GM23248 (cell line): Measurements from ENCODE around the gene LRP5. TPM values are rescaled to one million over a fixed set of nuclear protein-coding genes. Genes with fewer than 3 reads are reported as not detected.

ENCODE experiments used
- DNase-seq: peaks from one replicate; pipeline ENCODE4 v3.0.0-alpha.2; 2015
- H2AFZ ChIP-seq: fragments of 200-600 bp; sonication (generic); 2 replicates; pipeline ENCODE4 v1.6.1; 2016; ENCODE audit warnings: antibody characterized with exemption
- H3F3A ChIP-seq: fragments of 200-600 bp; sonication (generic); 2 replicates; pipeline ENCODE4 v1.6.1; 2016; ENCODE audit warnings: mild to moderate bottlenecking, antibody characterized with exemption, mixed run types; ENCODE audit not compliant: insufficient read depth
- H3K27ac ChIP-seq: fragments of 200-600 bp; sonication (generic); 2 replicates; pipeline ENCODE4 v1.5.1; 2016; ENCODE audit warnings: mild to moderate bottlenecking
- H3K27me3 ChIP-seq: fragments of 200-600 bp; sonication (generic); replicated peaks from 2 replicates; pipeline ENCODE4 v1.6.1; 2016; ENCODE audit warnings: mild to moderate bottlenecking; ENCODE audit not compliant: insufficient read depth
- H3K36me3 ChIP-seq: fragments of 200-600 bp; sonication (generic); 2 replicates; pipeline ENCODE4 v1.6.1; 2016; ENCODE audit warnings: low read depth, mild to moderate bottlenecking
- H3K4me1 ChIP-seq: fragments of 200-600 bp; sonication (generic); 2 replicates; pipeline ENCODE4 v1.6.1; 2016; ENCODE audit warnings: mild to moderate bottlenecking; ENCODE audit not compliant: insufficient read depth
- H3K4me2 ChIP-seq: fragments of 200-600 bp; sonication (generic); one replicate; pipeline ENCODE4 v1.6.1; 2016; ENCODE audit warnings: mild to moderate bottlenecking; ENCODE audit not compliant: unreplicated experiment
- H3K4me3 ChIP-seq: fragments of 200-600 bp; sonication (generic); 2 replicates; pipeline ENCODE4 v1.5.1; 2016; ENCODE audit warnings: mild to moderate bottlenecking
- H3K79me2 ChIP-seq: fragments of 200-600 bp; sonication (generic); 2 replicates; pipeline ENCODE4 v1.6.1; 2016; ENCODE audit warnings: mild to moderate bottlenecking; ENCODE audit not compliant: insufficient read depth
- H3K9ac ChIP-seq: fragments of 200-600 bp; sonication (generic); 2 replicates; pipeline ENCODE4 v1.6.1; 2016; ENCODE audit warnings: mild to moderate bottlenecking
- H3K9me2 ChIP-seq: fragments of 200-600 bp; sonication (generic); 2 replicates; pipeline ENCODE4 v1.6.1; 2016; ENCODE audit warnings: mixed run types, mild to moderate bottlenecking, moderate library complexity; ENCODE audit not compliant: insufficient read depth
- H3K9me3 ChIP-seq: fragments of 200-600 bp; sonication (generic); one replicate; pipeline ENCODE4 v1.6.1; 2017; ENCODE audit warnings: low read depth
- H4K20me1 ChIP-seq: fragments of 200-600 bp; sonication (generic); 2 replicates; pipeline ENCODE4 v1.6.0; 2016; ENCODE audit not compliant: insufficient read depth
- EZH2 ChIP-seq: fragments of 200-600 bp; sonication (generic); IDR thresholded peaks from 2 replicates; pipeline ENCODE4 v1.6.1; 2018; ENCODE audit warnings: antibody characterized with exemption, mild to moderate bottlenecking; ENCODE audit not compliant: insufficient read depth, poor library complexity, severe bottlenecking
- EZH2phosphoT487 ChIP-seq: fragments of 200-600 bp; sonication (generic); IDR thresholded peaks from 2 replicates; pipeline ENCODE4 v1.6.1; 2018; ENCODE audit warnings: antibody characterized with exemption, moderate library complexity, mild to moderate bottlenecking, low read depth; ENCODE audit not compliant: insufficient read depth
- WGBS, 2 experiments: methylation state at CpG; one replicate each; pipeline ENCODE4 v1.1.6; 2015 to 2017; ENCODE audit warnings: low lambda C conversion rate in 2 of 2, low coverage in 1 of 2; ENCODE audit errors: missing lambda C conversion rate in 2 of 2; 5-methylcytosine and 5-hydroxymethylcytosine counted together
- in situ Hi-C: fragments of 300-500 bp; cut with MboI; formaldehyde crosslinking; loops from 2 replicates; pipeline ENCODE4 v1.15.0; 2020
- polyA plus RNA-seq: library from polyadenylated mRNA; unstranded; fragments of >200 nt; fragmentation: Nextera tagmentation; extraction: Ambion mirVana; gene quantifications from 2 replicates; pipeline ENCODE4 v1.2.1, GENCODE V29; 2016
- total RNA-seq: library from RNA; depleted of rRNA; stranded (reverse); fragments of >200 nt; shearing (Covaris generic); gene quantifications from 2 replicates; pipeline ENCODE4 v1.2.3, GENCODE V29; 2014

The LRP5 gene
- total and polyA plus RNA-seq, 2 experiments from 2014 or later = 3.0 TPM

DNA sequence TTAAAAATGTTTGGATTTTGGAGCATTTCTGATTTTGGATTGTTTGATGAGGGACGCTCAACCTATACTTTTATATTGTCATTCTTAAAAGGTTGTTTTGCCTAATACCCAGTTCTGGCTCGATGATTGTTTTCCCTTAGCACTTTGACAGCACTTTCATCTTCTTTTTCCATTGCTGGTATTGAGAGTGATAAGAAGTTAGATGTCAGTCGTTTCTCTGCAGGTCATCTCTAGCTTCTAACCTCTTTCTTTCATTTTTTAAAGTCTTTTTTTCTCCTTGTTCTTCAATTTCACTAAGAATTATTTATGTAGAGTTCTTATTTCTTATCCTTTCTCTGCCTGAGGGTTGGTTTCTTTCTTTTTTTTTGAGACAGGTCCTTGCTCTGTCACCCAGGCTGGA is 167.0 kb downstream of the LRP5 start:
- peaks cover 34% of the 10 kb centered on the region for H4K20me1 ChIP-seq
- H3K9me3 ChIP-seq = no peaks in the 10 kb centered on the region
- no peak overlapping the region for H3K9ac ChIP-seq
- no peak overlapping the region for H3K4me2 ChIP-seq
- H3K4me1 ChIP-seq = no peaks in the 10 kb centered on the region; the same call in 1 of the 2 replicates
- DNase-seq = no peak
- H2AFZ ChIP-seq = no peak overlapping the region
- peaks cover 97% of the 10 kb centered on the region for H3K79me2 ChIP-seq
- H3K36me3 ChIP-seq = no peaks in the 10 kb centered on the region
- no peak overlapping the region for H3K4me3 ChIP-seq
- no peaks in the 10 kb centered on the region for H3F3A ChIP-seq
- no peaks in the 10 kb centered on the region for H3K9me2 ChIP-seq
- H3K27me3 ChIP-seq = no peaks in the 10 kb centered on the region
- in situ Hi-C loops = no loop called here
- no peak overlapping the region for H3K27ac ChIP-seq
- no peak for TF ChIP-seq EZH2phosphoT487
- TF ChIP-seq EZH2 = no peak
- WGBS, 2 experiments = 97 to 100% methylated on average over 3 of the region's 3 CpGs

DNA sequence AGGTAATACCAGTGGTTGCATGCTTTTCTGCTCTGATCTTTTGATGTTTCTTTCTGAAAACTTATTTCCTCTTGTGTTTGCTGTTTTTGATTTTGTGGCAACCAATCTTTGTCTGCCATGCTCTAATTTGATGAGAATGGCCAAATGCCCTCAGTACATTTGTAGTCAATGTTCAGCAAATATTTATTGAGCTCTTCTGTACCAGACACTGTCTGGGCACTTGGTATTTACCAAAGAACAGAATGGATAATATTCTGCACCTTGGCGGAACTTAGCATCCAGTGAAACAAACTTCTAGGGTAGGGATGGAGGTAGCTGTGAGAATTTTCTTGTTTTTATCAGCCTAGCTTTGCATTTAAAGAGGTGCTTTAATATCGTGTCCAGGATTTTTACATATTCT is 167.8 kb downstream of the LRP5 start:
- 56 to 62% methylated on average over 2 of the region's 2 CpGs for WGBS, 2 experiments
- no peak overlapping the region for H3K4me2 ChIP-seq
- H3K9ac ChIP-seq = no peak overlapping the region
- no peaks in the 10 kb centered on the region for H3K27me3 ChIP-seq
- no peak overlapping the region for H2AFZ ChIP-seq
- TF ChIP-seq EZH2 (no peak), EZH2phosphoT487 (no peak)
- H3K4me1 ChIP-seq = no peaks in the 10 kb centered on the region; the same call in 1 of the 2 replicates
- no peaks in the 10 kb centered on the region for H3F3A ChIP-seq
- H3K79me2 ChIP-seq = peaks cover 97% of the 10 kb centered on the region
- no peak overlapping the region for H3K27ac ChIP-seq
- in situ Hi-C loops = no loop called here
- no peaks in the 10 kb centered on the region for H3K36me3 ChIP-seq
- no peaks in the 10 kb centered on the region for H3K9me2 ChIP-seq
- DNase-seq = no peak
- peaks cover 34% of the 10 kb centered on the region for H4K20me1 ChIP-seq
- H3K4me3 ChIP-seq = no peak overlapping the region
- no peaks in the 10 kb centered on the region for H3K9me3 ChIP-seq

GRCh38 chr11:68480852-68481510 is 168.6 kb downstream of the LRP5 start:
- no peak for DNase-seq
- Histone ChIP-seq H3K4me1 (no peaks in the 10 kb centered on the region; the same call in 1 of the 2 replicates), H3K4me2 (no peak overlapping the region), H3K9me3 (no peaks in the 10 kb centered on the region), H3K9me2 (no peaks in the 10 kb centered on the region), H3K27me3 (no peaks in the 10 kb centered on the region), H3K9ac (no peak overlapping the region), H3K79me2 (peaks cover 100% of the 10 kb centered on the region), H3K4me3 (no peak overlapping the region), H3K27ac (no peak overlapping the region), H2AFZ (no peak overlapping the region), H4K20me1 (peaks cover 34% of the 10 kb centered on the region), H3F3A (no peaks in the 10 kb centered on the region), H3K36me3 (no peaks in the 10 kb centered on the region)
- in situ Hi-C loops = no loop called here
- 21 to 26% methylated on average over 3 of the region's 3 CpGs for WGBS, 2 experiments
- no peak for TF ChIP-seq EZH2
- TF ChIP-seq EZH2phosphoT487 = no peak

- Histone ChIP-seq H3K4me1 (no peaks in the 10 kb centered on the region; the same call in 1 of the 2 replicates), H3K9me3 (no peaks in the 10 kb centered on the region), H3K36me3 (no peaks in the 10 kb centered on the region), H3K79me2 (peaks cover 100% of the 10 kb centered on the region), H3F3A (no peaks in the 10 kb centered on the region), H2AFZ (no peak overlapping the region), H3K9ac (no peak overlapping the region), H3K4me2 (no peak overlapping the region), H4K20me1 (peaks cover 38% of the 10 kb centered on the region), H3K27me3 (no peaks in the 10 kb centered on the region), H3K4me3 (no peak overlapping the region), H3K9me2 (no peaks in the 10 kb centered on the region), H3K27ac (no peak overlapping the region)
- no peak for DNase-seq
- in situ Hi-C loops = no loop called here
- WGBS, 2 experiments = 88 to 93% methylated on average over 6 of the region's 6 CpGs
- TF ChIP-seq EZH2phosphoT487 (no peak), EZH2 (no peak)
Observed at GRCh38 chr11:68481579-68482240, 169.3 kb downstream of the LRP5 start.
